DOHH2 (cell line): ENCODE data around the gene FIBCD1.

Experiments used
- H3F3A ChIP-seq: fragments of 200-600 bp; sonication (generic), shearing (Covaris generic); 2 replicates; pipeline ENCODE4 v1.6.0; 2016; ENCODE audit warnings: antibody characterized with exemption, mild to moderate bottlenecking; ENCODE audit not compliant: control insufficient read depth, insufficient read depth
- H3K27ac ChIP-seq: fragments of 200-600 bp; sonication (generic); 2 replicates; pipeline ENCODE4 v1.5.1; 2014; ENCODE audit warnings: low read depth, mild to moderate bottlenecking, low read length, moderate library complexity
- H3K27me3 ChIP-seq: fragments of 200-600 bp; sonication (generic); 2 replicates; pipeline ENCODE4 v1.6.1; 2014; ENCODE audit warnings: mild to moderate bottlenecking, low read length, mixed read lengths; ENCODE audit not compliant: control insufficient read depth
- H3K36me3 ChIP-seq: fragments of 200-600 bp; sonication (generic); 2 replicates; pipeline ENCODE4 v1.6.1; 2014; ENCODE audit warnings: mild to moderate bottlenecking, low read length, moderate library complexity, mixed read lengths; ENCODE audit not compliant: control insufficient read depth
- H3K4me1 ChIP-seq: fragments of 200-600 bp; sonication (generic); 2 replicates; pipeline ENCODE4 v1.6.1; 2014; ENCODE audit warnings: mild to moderate bottlenecking, low read length, mixed read lengths; ENCODE audit not compliant: control insufficient read depth
- H3K4me2 ChIP-seq: fragments of 200-600 bp; sonication (generic); 2 replicates; pipeline ENCODE4 v1.6.0; 2014; ENCODE audit warnings: mild to moderate bottlenecking, low read length, moderate library complexity
- H3K4me3 ChIP-seq: fragments of 200-600 bp; sonication (generic); 2 replicates; pipeline ENCODE4 v1.5.1; 2014; ENCODE audit warnings: mild to moderate bottlenecking, low read length, mixed read lengths
- H3K79me2 ChIP-seq: fragments of 200-600 bp; sonication (generic); 2 replicates; pipeline ENCODE4 v1.6.1; 2014; ENCODE audit warnings: mild to moderate bottlenecking, low read length, mixed read lengths; ENCODE audit not compliant: control insufficient read depth
- H3K9me2 ChIP-seq: fragments of 200-600 bp; sonication (generic); replicated peaks from 2 replicates; pipeline ENCODE4 v1.6.1; 2014; ENCODE audit warnings: mild to moderate bottlenecking, low read length, mixed read lengths; ENCODE audit not compliant: control insufficient read depth
- H3K9me3 ChIP-seq: fragments of 200-600 bp; sonication (generic); 2 replicates; pipeline ENCODE4 v1.6.1; 2014; ENCODE audit warnings: antibody characterized with exemption, low read length, mixed read lengths; ENCODE audit not compliant: control insufficient read depth, insufficient read depth
- H4K20me1 ChIP-seq: fragments of 200-600 bp; sonication (generic); 2 replicates; pipeline ENCODE4 v1.6.0; 2014; ENCODE audit warnings: low read depth, mild to moderate bottlenecking, antibody characterized with exemption, low read length, moderate library complexity; ENCODE audit not compliant: control insufficient read depth, insufficient read depth
- EZH2phosphoT487 ChIP-seq: fragments of 200-600 bp; sonication (generic); IDR thresholded peaks from 2 replicates; pipeline ENCODE4 v1.6.1; 2017; ENCODE audit warnings: borderline replicate concordance, mild to moderate bottlenecking, antibody characterized with exemption, low read length, moderate library complexity, mixed read lengths
- TF ChIP-seq, protein P1 (sequence below): fragments of 200-600 bp; sonication (generic); IDR thresholded peaks from one replicate; pipeline ENCODE4 v1.5.1; 2014; ENCODE audit warnings: antibody characterized with exemption, mild to moderate bottlenecking, low read depth, low read length; ENCODE audit not compliant: poor library complexity, severe bottlenecking

FIBCD1 gene

DNA sequence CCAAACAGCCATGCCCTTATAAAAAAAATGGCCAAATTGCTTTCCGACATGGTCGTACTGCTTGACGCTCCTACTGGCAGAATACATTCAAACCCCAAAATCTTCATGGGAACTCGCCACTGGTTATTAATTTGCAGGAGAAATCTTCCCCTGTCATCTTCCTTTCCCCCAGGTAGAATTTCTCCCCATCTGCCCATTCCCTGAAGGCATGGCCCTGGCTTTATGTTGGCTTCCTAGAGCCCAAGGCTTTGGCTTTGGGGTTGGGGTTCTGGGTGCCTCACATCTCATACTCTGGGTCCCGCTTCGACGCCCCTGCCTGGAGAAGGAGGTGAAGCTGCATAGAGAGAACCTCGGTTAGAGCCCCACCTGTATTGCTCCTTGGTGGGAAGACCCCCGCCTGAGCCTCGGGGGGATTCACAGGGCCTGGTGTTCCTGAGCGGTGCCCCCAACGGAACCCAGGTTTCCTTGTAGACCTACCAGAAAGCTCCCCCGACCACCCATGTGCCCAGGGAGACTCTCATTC lies 8.6 kb upstream of the FIBCD1 start:
- Histone ChIP-seq H3K79me2 (no peaks in the 10 kb centered on the region), H3K4me2 (no peak overlapping the region), H3F3A (no peaks in the 10 kb centered on the region), H3K4me1 (no peaks in the 10 kb centered on the region), H3K36me3 (no peaks in the 10 kb centered on the region), H3K9me2 (no peaks in the 10 kb centered on the region), H3K4me3 (no peak overlapping the region), H4K20me1 (no peaks in the 10 kb centered on the region), H3K27ac (no peak overlapping the region), H3K27me3 (no peaks in the 10 kb centered on the region), H3K9me3 (peaks cover 7% of the 10 kb centered on the region; the same call in 1 of the 2 replicates)
- TF ChIP-seq, protein P1, sequence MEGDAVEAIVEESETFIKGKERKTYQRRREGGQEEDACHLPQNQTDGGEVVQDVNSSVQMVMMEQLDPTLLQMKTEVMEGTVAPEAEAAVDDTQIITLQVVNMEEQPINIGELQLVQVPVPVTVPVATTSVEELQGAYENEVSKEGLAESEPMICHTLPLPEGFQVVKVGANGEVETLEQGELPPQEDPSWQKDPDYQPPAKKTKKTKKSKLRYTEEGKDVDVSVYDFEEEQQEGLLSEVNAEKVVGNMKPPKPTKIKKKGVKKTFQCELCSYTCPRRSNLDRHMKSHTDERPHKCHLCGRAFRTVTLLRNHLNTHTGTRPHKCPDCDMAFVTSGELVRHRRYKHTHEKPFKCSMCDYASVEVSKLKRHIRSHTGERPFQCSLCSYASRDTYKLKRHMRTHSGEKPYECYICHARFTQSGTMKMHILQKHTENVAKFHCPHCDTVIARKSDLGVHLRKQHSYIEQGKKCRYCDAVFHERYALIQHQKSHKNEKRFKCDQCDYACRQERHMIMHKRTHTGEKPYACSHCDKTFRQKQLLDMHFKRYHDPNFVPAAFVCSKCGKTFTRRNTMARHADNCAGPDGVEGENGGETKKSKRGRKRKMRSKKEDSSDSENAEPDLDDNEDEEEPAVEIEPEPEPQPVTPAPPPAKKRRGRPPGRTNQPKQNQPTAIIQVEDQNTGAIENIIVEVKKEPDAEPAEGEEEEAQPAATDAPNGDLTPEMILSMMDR = no peak
- no peak for TF ChIP-seq EZH2phosphoT487

DNA sequence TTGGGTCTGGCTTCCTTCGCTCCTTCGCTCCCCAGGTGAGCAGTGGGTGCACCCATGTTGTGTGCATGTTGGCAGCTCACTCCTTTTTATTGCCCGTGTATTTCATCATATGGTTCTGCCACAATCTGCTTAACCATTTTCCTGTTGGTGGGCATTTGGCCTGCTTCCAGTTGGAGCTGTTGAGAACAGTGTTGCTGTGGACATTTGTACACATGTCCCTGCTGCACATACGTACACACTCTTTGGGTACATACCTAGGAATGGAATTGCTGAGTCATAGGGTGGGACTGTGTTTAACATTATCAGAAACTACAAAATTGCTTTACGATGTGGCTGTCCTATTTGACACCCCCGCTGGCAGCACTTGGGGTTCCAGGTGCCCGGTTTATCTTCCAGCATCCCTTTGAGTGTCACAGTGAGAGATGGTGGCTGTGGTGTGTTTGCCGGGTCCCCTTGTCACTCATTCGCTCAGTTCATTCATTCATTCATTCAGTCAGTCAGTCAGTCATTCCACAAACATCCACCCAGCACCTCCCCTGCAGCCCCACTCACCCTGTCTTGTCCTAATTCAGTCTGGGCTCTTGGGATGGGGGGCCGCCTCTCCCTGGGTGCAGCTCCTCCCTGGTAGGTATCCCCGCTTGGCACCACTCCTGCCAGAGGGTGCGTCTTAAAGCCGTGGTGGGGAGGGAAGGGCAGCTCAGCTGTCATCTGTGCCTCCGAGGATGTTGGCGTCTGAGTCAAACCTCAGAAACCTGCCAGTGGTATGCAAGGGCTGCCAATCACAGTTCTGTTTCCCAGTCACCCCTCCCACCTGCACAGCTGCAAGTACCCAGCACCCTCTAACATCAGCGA lies 7.9 kb upstream of the FIBCD1 start:
- H3K4me1 ChIP-seq = no peaks in the 10 kb centered on the region
- H4K20me1 ChIP-seq = no peaks in the 10 kb centered on the region
- no peak overlapping the region for H3K4me2 ChIP-seq
- no peaks in the 10 kb centered on the region for H3F3A ChIP-seq
- peaks cover 7% of the 10 kb centered on the region; the same call in 1 of the 2 replicates for H3K9me3 ChIP-seq
- no peak overlapping the region for H3K4me3 ChIP-seq
- TF ChIP-seq EZH2phosphoT487 = no peak
- TF ChIP-seq, protein P1 = no peak
- H3K9me2 ChIP-seq = no peaks in the 10 kb centered on the region
- H3K27ac ChIP-seq = no peak overlapping the region
- no peaks in the 10 kb centered on the region for H3K36me3 ChIP-seq
- no peaks in the 10 kb centered on the region for H3K27me3 ChIP-seq
- H3K79me2 ChIP-seq = no peaks in the 10 kb centered on the region

DNA sequence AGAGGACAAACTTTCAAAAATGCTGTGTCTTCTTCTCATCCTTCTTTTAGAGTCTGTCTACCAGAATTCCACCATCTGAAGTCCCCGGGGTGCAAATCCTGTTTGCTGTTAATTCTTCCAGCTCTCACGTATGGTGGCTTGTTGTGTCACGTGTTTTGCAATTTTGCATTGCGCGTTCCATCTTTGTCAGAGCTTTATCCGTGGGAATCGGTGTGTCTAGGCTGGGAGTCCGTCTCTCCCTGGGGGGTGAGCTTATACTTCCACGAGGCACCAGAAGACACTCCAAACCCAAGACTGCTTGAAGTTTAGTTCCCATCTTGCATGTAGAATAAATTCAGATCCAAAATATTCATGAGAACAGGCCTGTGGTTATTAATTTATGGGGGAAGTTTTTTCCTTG lies 6.1 kb upstream of the FIBCD1 start:
- Histone ChIP-seq H3K27ac (no peak overlapping the region), H3K79me2 (no peaks in the 10 kb centered on the region), H3K36me3 (no peaks in the 10 kb centered on the region), H3K4me3 (no peak overlapping the region), H3K4me1 (no peaks in the 10 kb centered on the region), H3K9me2 (no peaks in the 10 kb centered on the region), H3K9me3 (peaks cover 4% of the 10 kb centered on the region; the same call in 1 of the 2 replicates), H3K4me2 (no peak overlapping the region), H3K27me3 (peaks cover 13% of the 10 kb centered on the region), H4K20me1 (no peaks in the 10 kb centered on the region), H3F3A (no peaks in the 10 kb centered on the region)
- TF ChIP-seq, protein P1 = no peak
- no peak for TF ChIP-seq EZH2phosphoT487
